ENCODE results near the gene KIF5A.
A peak's percentile ranks its signal among the peaks of the same experiment; 100 is the strongest.
"Not testable (repeated sequence)": the region's sequence is repeated elsewhere in the genome, so short reads cannot be mapped to it uniquely, and the experiment has no call there.

Gene KIF5A

GRCh38 chr12:57558864-57559263 is 9.0 kb downstream of the KIF5A start:
- no peak for DNase-seq

DNA sequence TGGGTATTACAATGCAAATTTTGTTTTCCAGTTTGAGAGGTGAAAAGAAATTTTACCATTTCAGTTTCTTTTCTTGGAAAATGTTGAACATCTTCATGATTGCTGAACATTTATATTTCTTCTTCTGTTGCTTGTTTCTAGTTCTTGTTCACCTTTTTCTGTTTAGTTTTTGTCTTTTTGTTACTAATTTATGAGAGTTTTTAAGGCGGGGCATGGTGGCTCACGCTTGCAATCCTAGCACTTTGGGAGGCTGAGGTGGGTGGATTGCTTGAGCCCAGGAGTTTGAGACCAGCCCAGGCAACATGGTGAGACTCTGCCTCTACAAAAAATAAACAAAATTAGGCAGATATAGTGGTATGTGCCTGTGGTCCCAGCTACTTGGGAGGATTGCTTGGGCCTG is 10.7 kb downstream of the KIF5A start:
- no peak for DNase-seq

- not testable (repeated sequence) for DNase-seq
Measured at GRCh38 chr12:57561117-57561516, 11.3 kb downstream of the KIF5A start.

- no peak for DNase-seq
Measured at GRCh38 chr12:57563358-57563757, 13.5 kb downstream of the KIF5A start.

- no peak for DNase-seq
Measured at GRCh38 chr12:57564178-57564740, 14.4 kb downstream of the KIF5A start.

DNA sequence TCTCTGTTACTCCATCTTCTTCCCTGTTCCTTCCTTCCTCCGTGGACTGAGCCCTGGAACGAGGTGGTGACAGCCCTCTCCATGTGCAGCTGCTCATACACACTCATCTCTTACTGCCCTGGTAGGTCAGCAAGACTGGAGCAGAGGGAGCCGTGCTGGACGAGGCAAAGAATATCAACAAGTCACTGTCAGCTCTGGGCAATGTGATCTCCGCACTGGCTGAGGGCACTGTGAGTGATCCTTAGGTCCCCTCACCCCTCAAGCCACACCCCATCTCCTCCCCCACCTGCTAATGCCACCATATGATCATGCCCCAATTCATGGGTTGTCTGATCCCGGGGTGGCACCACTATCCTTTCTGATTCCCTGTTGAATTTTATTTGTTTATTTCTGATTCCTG is 19.0 kb downstream of the KIF5A start:
- no peak for DNase-seq

DNA sequence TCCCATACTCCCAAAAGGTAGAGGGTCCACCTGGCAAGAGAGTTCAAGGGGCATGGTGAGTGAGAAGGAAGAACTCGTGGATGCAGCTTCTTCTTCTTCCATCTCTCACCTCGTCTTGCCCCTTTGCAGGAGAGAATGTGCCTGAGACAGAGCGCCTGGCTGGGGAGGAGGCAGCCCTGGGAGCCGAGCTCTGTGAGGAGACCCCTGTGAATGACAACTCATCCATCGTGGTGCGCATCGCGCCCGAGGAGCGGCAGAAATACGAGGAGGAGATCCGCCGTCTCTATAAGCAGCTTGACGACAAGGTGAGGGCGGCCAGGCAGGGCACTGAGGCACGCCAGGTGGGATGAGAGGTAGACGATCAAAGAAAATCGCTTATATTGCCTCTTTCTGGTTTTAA is 20.0 kb downstream of the KIF5A start:
- no peak for DNase-seq

- not testable (repeated sequence) for DNase-seq
Measured at GRCh38 chr12:57570438-57570837, 20.6 kb downstream of the KIF5A start.

GRCh38 chr12:57571926-57572762 is 22.3 kb downstream of the KIF5A start:
- no peak for DNase-seq

DNA sequence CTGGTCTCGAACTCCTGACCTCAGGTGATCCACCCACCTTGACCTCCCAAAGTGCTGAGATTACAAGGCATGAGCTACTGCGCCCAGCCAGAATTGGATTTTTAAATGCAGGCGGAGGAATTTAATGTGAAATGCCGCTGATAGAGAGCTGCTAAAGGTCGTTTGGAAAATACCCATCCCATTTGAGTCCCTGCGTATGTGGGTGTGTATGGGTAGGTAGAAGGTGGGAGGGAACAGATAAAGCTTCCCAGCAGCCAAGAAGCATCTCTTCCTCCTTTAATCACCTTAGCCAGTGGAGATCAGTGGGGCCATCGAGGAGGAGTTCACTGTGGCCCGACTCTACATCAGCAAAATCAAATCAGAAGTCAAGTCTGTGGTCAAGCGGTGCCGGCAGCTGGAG is 25.0 kb downstream of the KIF5A start:
- DNase-seq, result no peak

- DNase-seq, result peak; percentile 14
Measured at GRCh38 chr12:57575771-57576612, 26.1 kb downstream of the KIF5A start.

GRCh38 chr12:57576613-57577160 is 26.8 kb downstream of the KIF5A start:
- no peak for DNase-seq

DNA sequence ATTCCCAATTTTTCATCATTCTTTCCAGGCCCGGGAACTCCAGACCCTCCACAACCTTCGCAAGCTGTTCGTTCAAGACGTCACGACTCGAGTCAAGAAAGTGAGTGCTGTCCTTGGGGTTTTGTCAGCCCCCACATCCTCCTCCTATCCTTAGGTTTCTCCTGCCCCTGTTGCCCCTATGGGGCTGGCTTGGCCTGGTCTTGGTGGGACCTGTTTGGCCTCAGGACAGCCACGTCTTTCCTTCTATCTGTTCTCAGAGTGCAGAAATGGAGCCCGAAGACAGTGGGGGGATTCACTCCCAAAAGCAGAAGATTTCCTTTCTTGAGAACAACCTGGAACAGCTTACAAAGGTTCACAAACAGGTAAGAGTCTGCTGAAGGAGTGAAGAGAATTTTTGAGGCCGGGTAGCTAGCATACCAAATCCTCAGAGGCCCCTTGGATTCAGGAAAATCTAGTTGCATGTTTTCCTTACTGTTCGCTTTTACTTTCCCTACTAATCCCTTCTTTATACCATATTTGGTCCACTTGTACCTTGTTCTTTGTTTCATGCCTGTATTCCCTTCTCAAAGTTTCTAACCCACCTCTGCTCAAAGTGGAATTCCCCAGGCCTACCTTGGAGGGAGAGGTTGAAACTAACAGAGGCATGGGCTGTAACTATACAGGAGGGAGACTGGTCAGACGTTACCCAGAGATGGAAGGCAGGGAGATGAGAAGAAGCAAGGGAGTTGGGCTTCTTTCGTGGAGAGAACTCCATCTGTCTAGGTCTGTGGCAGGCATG is 28.3 kb downstream of the KIF5A start:
- no peak for DNase-seq

DNA sequence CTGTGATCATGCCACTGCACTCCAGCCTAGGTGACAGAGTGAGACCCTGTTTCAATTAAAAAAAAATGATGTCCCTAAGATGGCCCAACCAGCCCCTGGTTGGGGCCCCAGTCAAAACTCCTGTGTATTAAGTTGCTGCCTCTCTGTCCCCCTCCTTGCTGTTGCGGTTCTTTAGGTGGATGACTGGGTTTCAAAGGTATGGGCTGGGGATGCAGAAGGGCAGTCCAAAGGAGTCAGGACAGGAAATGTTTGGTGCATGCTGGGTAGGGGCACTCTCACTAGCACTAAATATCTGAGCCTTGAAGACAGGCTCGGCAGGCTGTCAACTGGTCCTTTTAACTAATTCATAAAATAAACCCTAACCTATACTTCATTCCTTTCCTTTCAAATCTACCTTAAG is 29.2 kb downstream of the KIF5A start:
- no peak for DNase-seq

- no peak for DNase-seq
Measured at GRCh38 chr12:57579677-57580465, 30.0 kb downstream of the KIF5A start.

DNA sequence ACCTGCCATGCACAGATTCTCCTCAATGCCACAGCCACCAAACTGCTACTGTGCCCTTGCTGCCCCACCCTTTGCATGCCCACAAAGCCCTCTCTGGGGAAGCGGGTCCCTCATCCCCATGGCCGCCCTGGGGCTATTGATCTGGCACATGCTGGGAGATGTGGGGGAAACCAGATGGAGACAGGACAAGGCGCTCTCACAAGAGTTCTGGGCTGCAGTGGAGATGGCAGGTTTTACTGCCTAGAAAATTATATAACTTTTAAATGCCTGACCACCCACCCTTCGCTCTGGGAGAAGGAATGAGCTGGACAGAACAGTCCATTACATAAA is 30.6 kb downstream of the KIF5A start:
- peak; percentile 36 for DNase-seq

- DNase-seq, result no peak
Measured at GRCh38 chr12:57581802-57582201, 32.0 kb downstream of the KIF5A start.

DNA sequence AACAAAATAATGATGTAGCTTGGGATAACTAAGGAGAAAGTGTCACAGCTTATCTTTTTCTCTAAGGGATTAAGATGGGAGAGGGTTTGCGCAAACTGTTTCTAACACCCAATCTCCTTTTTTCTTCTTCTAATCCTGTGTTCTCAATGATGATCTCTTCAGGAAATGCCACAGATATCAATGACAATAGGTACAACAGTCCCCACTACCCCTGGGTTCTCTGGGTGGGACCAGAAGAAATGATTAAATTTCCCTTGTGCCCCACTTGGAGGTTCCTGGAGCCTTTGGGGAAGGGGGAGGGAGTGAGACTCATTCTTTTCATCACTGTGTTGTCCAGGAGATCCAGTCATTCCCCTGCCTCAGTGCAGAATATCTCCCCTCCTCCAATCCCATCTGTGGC is 32.6 kb downstream of the KIF5A start:
- no peak for DNase-seq

DNA sequence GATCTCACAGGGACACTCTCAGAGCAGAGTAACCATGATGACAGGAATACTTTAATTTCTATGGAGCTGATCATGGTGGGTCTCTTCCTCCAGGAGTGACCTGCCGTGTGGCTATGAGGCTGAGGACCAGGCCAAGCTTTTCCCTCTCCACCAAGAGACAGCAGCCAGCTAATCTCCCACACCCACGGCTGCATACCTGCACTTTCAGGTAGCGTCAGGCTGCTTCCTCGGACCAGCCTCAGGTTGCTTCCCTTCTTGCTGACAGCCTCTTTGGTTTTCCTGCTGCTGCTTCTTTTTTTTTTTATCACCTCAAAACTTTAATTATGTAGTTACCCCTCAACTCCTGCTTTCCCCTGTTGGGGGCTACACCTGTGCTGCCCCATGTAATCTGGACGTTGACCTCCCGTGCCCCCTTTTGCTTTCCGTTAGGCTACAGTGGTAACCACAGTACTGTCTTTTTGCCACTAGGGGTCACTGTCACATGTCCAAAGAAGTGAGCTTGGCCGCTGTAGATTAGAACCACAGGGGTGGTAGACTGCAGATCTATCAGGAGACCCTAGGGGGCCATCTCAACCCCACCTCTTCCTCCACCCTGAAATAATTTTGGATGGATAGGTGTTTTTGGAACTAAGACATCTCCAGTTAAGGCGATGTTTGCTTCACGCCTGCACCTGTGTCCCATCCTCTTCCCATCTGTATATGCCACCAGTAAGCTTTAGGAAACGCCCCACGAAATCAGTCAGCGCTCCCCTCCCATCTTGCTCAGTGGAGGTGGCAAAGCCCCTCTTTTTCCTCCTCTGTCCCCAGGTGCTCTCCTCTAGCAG is 33.4 kb downstream of the KIF5A start:
- DNase-seq, result peak; percentile 91

GRCh38 chr12:57584050-57584449 is 34.2 kb downstream of the KIF5A start:
- no peak for DNase-seq

DNA sequence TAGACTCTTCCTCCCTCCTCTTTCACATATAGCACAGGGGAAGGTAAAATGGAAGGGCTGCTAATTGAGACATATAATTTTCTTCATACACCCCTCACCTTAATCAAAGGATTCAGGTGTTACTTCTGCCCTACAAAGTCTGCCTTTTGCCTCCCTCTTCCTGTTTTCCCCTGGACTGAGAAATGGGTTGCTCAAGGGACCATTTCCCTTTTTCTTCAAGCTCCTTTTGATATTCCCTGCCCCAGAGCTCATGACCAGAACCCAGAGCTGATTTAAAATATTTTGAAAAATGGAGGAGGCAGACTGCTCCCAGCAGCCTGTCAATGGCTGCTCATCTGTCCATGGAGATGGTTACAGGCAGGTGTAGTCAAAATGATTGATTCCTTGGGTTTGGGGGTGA is 34.8 kb downstream of the KIF5A start:
- no peak for DNase-seq

Measured in NCI-H69 (cell line).